Measurements from ENCODE around the gene CDK15.

- TF ChIP-seq POLR2AphosphoS5 (IDR thresholded peaks at IDR 0.05; ENCODE audit: borderline replicate concordance, low read depth, low read length) (no peak), EZH2 (IDR thresholded peaks at IDR 0.05) (no peak)
Measured at GRCh38 chr2:201785135-201785534, 21.2 kb upstream of the CDK15 start.
